ENCODE data around the gene KAT6B. TPM values are rescaled to one million over a fixed set of nuclear protein-coding genes. Genes with fewer than 3 reads are reported as not detected.

KAT6B gene
- total RNA-seq, 4 donors from 2014 or later: 29.1 to 159 (median 61.2) TPM

DNA sequence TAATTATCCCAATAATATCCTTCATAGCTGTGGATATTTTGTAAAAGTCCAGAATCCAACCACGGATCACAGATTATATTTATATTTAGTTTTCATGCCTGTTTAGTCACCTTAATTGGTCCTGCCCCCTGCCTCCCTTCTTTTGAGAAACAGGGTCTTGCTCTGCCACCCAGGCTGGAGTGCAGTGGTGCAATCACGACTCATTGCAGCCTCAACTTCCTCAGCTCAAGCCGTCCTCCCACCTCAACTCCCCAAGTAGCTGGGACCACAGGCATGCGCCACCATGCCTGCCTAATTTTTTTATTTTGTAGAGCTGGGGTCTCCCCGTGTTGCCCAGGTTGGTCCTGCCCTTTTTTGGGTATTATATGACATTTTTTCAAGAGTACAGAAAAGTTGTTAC lies 129.4 kb downstream of the KAT6B start:
- TF ChIP-seq, protein P1, sequence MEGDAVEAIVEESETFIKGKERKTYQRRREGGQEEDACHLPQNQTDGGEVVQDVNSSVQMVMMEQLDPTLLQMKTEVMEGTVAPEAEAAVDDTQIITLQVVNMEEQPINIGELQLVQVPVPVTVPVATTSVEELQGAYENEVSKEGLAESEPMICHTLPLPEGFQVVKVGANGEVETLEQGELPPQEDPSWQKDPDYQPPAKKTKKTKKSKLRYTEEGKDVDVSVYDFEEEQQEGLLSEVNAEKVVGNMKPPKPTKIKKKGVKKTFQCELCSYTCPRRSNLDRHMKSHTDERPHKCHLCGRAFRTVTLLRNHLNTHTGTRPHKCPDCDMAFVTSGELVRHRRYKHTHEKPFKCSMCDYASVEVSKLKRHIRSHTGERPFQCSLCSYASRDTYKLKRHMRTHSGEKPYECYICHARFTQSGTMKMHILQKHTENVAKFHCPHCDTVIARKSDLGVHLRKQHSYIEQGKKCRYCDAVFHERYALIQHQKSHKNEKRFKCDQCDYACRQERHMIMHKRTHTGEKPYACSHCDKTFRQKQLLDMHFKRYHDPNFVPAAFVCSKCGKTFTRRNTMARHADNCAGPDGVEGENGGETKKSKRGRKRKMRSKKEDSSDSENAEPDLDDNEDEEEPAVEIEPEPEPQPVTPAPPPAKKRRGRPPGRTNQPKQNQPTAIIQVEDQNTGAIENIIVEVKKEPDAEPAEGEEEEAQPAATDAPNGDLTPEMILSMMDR (IDR thresholded peaks at IDR 0.05): no peak
- TF ChIP-seq POLR2A (IDR thresholded peaks at IDR 0.05): no peak
- intact Hi-C loops (cut with DNase I; ENCODE audit: low total_unique reads): no loop called here

DNA sequence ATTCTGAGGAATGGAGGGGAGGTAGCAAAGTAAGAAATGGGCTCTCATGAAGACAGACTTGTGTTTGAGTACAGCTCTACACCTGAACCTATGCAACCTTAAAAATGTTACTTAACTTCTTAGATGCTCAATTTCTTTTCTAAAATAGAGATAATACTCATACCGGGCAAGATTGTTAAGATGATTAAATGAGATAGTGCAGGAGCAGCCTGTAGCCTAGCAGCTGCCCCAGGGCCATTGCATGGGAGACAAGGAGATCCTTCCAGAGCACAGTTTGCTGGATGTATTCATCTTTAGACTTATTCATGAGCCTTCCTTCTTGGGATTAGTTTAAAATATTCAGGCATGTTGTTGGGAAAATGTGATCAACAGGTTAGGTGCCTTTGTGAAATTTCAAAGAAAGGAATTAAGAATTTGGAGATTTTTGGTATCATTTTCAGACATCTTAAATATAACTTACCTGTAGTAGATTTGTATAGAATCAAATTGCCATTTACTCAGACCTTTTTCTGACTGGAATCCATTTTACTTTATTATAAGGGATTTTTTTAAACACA lies 130.2 kb downstream of the KAT6B start:
- Histone ChIP-seq H3K27ac (no peak overlapping the region), H3K27me3 (no peaks in the 10 kb centered on the region), H3K36me3 (no peaks in the 10 kb centered on the region), H3K4me3 (no peak overlapping the region), H3K4me1 (no peaks in the 10 kb centered on the region), H3K9me3 (no peaks in the 10 kb centered on the region)
- DNase-seq: no peak
- intact Hi-C loops (cut with DNase I; ENCODE audit: low total_unique reads): no loop called here
- TF ChIP-seq, protein P1 (IDR thresholded peaks at IDR 0.05): no peak
- no peak for TF ChIP-seq POLR2A (IDR thresholded peaks at IDR 0.05)

More for the DNA sequence above, 129.4 kb downstream of the KAT6B start:
- H3K4me3 ChIP-seq: no peak overlapping the region
- DNase-seq: no peak
- no peaks in the 10 kb centered on the region for H3K27me3 ChIP-seq
- H3K9me3 ChIP-seq: no peaks in the 10 kb centered on the region
- H3K27ac ChIP-seq: no peak overlapping the region
- no peaks in the 10 kb centered on the region for H3K36me3 ChIP-seq
- no peaks in the 10 kb centered on the region for H3K4me1 ChIP-seq

DNA sequence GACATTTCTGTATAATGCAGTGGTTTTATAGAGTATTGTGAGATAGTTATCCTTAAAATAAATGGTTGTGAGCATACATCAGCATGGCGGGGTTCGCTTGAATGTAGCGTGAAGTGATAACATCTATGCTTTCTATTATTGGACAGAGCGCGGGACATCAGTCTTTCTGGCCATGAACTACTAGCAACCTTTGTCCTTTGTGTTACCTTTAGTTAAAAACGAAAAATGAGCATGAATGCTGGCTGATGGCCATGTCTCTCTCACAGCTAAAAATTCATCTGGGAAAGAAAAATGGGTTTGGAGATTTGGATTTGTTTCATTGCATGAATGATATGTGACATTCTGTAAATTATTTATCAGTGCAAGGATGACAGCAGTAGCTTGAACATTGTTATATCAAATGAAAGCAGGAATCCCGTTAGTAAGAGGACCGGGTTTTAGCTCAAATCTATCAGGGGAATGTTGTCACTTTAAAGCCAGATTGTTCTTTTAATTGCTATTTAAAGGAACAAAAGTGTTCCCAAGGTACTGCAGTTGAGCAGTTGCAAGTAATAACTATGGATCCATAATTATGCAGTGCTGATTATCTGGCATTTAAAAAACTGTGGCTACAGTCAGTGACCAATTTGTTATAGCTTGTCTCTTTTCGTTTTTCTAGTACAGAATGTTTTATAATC lies 131.0 kb downstream of the KAT6B start:
- Histone ChIP-seq H3K4me3 (no peak overlapping the region), H3K27ac (no peak overlapping the region), H3K9me3 (no peaks in the 10 kb centered on the region), H3K4me1 (no peaks in the 10 kb centered on the region), H3K36me3 (no peaks in the 10 kb centered on the region), H3K27me3 (no peaks in the 10 kb centered on the region)
- no peak for TF ChIP-seq POLR2A (IDR thresholded peaks at IDR 0.05)
- TF ChIP-seq, protein P1 (IDR thresholded peaks at IDR 0.05): no peak
- DNase-seq: no peak
- intact Hi-C loops (cut with DNase I; ENCODE audit: low total_unique reads): no loop called here

DNA sequence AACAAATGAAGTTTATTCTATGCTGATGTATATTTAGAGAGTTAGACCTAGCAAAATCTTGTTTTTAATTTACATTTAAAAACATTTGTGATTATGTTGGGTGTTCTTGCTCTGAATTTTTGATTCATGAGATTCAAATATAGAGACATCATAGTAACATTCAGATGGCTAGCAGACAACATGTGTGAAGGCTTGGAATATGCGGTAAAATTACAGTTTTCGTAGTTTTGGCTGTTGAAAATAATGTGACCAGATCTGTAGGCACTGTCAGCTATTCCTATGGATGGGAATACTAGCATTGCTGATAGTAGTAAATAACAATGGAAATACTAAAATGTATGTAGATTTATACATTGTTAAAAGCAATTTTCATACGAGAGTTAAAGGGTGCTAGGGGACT lies 131.9 kb downstream of the KAT6B start:
- no peaks in the 10 kb centered on the region for H3K27me3 ChIP-seq
- H3K27ac ChIP-seq: no peak overlapping the region
- no peaks in the 10 kb centered on the region for H3K36me3 ChIP-seq
- no peaks in the 10 kb centered on the region for H3K4me1 ChIP-seq
- TF ChIP-seq, protein P1 (IDR thresholded peaks at IDR 0.05): no peak
- TF ChIP-seq POLR2A (IDR thresholded peaks at IDR 0.05): no peak
- intact Hi-C loops (cut with DNase I; ENCODE audit: low total_unique reads): no loop called here
- no peaks in the 10 kb centered on the region for H3K9me3 ChIP-seq
- H3K4me3 ChIP-seq: no peak overlapping the region
- DNase-seq: no peak

- H3K4me3 ChIP-seq: no peak overlapping the region
- TF ChIP-seq POLR2A (IDR thresholded peaks at IDR 0.05): no peak
- TF ChIP-seq, protein P1 (IDR thresholded peaks at IDR 0.05): no peak
- intact Hi-C loops (cut with DNase I; ENCODE audit: low total_unique reads): no loop called here
- H3K27ac ChIP-seq: no peak overlapping the region
- H3K9me3 ChIP-seq: no peaks in the 10 kb centered on the region
- no peak for DNase-seq
- H3K27me3 ChIP-seq: no peaks in the 10 kb centered on the region
- H3K4me1 ChIP-seq: no peaks in the 10 kb centered on the region
- H3K36me3 ChIP-seq: no peaks in the 10 kb centered on the region
Observed at GRCh38 chr10:74960670-74961069, 134.3 kb downstream of the KAT6B start.

Data from uterus (tissue), 4 donors.